Thoracic aorta (tissue), 2 donors: ENCODE results near the gene HOXA2. TPM values are rescaled to one million over a fixed set of nuclear protein-coding genes. Genes with fewer than 3 reads are reported as not detected.

Experiments used
- ATAC-seq: fragments of 150-250 bp; one replicate; pipeline ENCODE4 v1.8.0; 2017; ENCODE audit warnings: low read depth; ENCODE audit not compliant: insufficient number of reproducible peaks, low FRiP score
- DNase-seq: peaks from one replicate; pipeline ENCODE4 v3.0.0-alpha.2; 2020; ENCODE audit warnings: low spot score
- H3K27ac ChIP-seq, 2 donors: fragments of 200-600 bp; sonication (generic); 1 replicate in 1 of 2; 2 replicates in 1 of 2; pipeline ENCODE4 v1.5.1; 2016; ENCODE audit warnings: mild to moderate bottlenecking in 2 of 2, moderate library complexity in 2 of 2
- H3K27me3 ChIP-seq: fragments of 200-600 bp; sonication (generic); replicated peaks from 2 replicates; pipeline ENCODE4 v1.6.0; 2016; ENCODE audit warnings: mild to moderate bottlenecking; ENCODE audit not compliant: insufficient read depth
- H3K36me3 ChIP-seq: fragments of 200-600 bp; sonication (generic); one replicate; pipeline ENCODE4 v1.5.1; 2016
- H3K4me1 ChIP-seq, 2 donors: fragments of 200-600 bp; sonication (generic); 1 replicate in 1 of 2; 2 replicates in 1 of 2; pipeline versions ENCODE4 v1.5.1 to v1.6.0; 2016; ENCODE audit warnings: low read depth in 2 of 2, mild to moderate bottlenecking in 1 of 2; ENCODE audit not compliant: control insufficient read depth in 1 of 2
- H3K4me3 ChIP-seq: fragments of 200-600 bp; sonication (generic); 2 replicates; pipeline ENCODE4 v1.5.1; 2016; ENCODE audit warnings: mild to moderate bottlenecking
- H3K9me3 ChIP-seq: fragments of 200-600 bp; sonication (generic); 2 replicates; pipeline ENCODE4 v1.5.1; 2016
- total RNA-seq, 2 donors: library from RNA; depleted of rRNA; stranded (reverse); fragments of >200 nt; gene quantifications; one replicate each; pipeline versions ENCODE4 v1.1.0 to v1.2.3, GENCODE V29; 2016
- TF ChIP-seq, protein P1 (sequence below): fragments of 200-600 bp; sonication (generic); IDR thresholded peaks from one replicate; pipeline ENCODE4 v1.5.1; 2019; ENCODE audit warnings: antibody characterized with exemption

Gene HOXA2
- total RNA-seq, 2 donors from 2014 or later = 3.4 to 4.6 TPM

DNA sequence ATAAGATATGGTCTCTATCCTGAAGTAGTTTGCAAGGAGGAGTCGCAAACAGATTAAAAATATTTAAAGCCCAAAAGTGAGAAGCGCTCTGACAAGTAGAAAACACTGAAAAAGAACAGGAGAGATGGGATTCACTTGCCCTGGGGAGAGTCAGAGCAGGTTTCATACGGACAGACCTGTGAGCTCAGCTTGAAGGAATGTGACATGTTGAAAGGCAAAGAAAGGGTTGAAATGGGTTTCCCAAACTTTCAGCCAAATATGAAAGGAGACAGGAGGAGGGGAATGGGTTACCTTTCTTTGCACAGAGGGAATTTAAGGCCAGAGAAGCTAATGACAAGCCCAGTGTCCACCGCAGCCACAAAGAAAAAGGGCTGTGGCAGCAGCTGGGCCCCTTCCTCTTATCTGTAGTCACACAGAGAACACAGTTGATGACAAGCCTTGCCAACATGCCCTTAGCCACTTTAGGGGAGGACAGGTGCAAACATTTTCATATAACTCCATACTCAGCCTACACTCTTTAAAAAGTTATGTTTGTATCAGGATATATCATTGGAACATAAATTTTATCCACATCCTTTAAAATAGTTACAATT, 21.5 kb downstream of the HOXA2 start:
- no peaks in the 10 kb centered on the region for H3K9me3 ChIP-seq
- H3K4me1 ChIP-seq = no peaks in the 10 kb centered on the region
- no peaks in the 10 kb centered on the region for H3K36me3 ChIP-seq
- ATAC-seq (no peak), DNase-seq (no peak)
- TF ChIP-seq, protein P1, sequence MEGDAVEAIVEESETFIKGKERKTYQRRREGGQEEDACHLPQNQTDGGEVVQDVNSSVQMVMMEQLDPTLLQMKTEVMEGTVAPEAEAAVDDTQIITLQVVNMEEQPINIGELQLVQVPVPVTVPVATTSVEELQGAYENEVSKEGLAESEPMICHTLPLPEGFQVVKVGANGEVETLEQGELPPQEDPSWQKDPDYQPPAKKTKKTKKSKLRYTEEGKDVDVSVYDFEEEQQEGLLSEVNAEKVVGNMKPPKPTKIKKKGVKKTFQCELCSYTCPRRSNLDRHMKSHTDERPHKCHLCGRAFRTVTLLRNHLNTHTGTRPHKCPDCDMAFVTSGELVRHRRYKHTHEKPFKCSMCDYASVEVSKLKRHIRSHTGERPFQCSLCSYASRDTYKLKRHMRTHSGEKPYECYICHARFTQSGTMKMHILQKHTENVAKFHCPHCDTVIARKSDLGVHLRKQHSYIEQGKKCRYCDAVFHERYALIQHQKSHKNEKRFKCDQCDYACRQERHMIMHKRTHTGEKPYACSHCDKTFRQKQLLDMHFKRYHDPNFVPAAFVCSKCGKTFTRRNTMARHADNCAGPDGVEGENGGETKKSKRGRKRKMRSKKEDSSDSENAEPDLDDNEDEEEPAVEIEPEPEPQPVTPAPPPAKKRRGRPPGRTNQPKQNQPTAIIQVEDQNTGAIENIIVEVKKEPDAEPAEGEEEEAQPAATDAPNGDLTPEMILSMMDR = no peak
- H3K27ac ChIP-seq = no peak overlapping the region
- no peak overlapping the region for H3K4me3 ChIP-seq
- no peaks in the 10 kb centered on the region for H3K27me3 ChIP-seq

DNA sequence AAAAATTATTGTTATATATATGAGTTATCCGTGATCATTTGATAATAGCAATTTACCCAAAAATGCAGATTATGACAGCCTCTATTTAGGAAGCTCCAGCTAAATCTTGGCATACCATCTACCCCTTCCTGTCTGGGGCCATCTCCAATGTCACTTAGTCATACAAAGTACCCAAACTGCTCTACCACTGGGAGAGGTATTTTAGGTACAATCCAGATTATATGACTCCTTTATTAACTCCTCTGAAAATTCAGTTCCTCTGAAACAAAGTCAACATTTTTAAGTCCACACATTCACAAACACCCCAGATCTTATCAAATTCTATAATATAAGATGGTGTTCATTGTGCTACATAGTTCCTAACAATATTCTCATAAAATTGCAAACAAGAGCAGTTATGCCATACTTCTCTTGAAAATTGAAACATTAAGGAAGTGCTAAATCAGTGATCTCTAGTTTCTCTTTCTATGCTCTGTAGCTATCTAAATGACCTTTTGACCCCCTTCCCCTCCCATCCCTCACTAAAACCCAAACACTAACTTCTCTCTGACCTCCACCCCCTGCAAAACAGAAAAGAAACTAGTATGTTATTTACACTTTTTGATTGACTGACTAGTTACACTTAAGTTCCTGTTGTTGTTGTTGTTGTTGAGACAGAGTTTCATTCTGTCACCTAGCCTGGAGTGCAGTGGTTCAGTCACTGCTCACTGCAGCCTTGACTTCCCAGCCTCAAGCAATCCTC, 23.1 kb downstream of the HOXA2 start:
- DNase-seq = no peak
- no peaks in the 10 kb centered on the region for H3K36me3 ChIP-seq
- no peak overlapping the region for H3K27ac ChIP-seq

DNA sequence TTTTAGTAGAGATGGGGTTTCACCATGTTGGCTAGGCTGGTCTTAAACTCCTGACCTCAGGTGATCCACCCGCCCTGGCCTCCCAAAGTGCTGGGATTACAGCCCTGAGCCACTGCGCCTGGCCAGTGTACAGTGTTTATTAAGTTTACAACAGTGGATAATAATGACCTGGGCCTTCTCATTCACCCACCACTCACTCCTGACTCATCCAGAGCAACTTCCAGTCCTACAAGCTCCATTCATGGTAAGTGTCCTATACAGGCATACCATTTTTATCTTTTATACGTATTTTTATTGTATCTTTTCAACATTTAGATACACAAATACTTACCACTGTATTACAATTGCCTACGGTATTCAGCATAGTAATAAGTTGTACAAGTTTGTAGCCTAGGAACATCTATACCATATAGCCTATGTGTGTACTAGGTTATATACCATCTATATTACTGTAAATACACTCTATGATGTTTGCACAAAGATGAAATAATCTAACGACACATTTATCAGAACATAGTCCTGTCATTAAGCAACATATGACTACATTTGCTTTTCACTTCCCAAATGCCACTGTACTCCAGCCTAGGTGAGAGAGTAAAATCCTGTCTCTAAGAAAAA, 23.8 kb downstream of the HOXA2 start:
- H3K9me3 ChIP-seq = no peaks in the 10 kb centered on the region
- no peaks in the 10 kb centered on the region for H3K36me3 ChIP-seq
- no peaks in the 10 kb centered on the region for H3K27me3 ChIP-seq
- H3K27ac ChIP-seq = no peak overlapping the region
- H3K4me1 ChIP-seq = no peaks in the 10 kb centered on the region
- no peak for ATAC-seq
- no peak for DNase-seq
- TF ChIP-seq, protein P1 = no peak
- H3K4me3 ChIP-seq = no peak overlapping the region

More for the DNA sequence above, 23.1 kb downstream of the HOXA2 start:
- no peak for ATAC-seq
- H3K9me3 ChIP-seq = no peaks in the 10 kb centered on the region
- TF ChIP-seq, protein P1 = no peak
- no peaks in the 10 kb centered on the region for H3K27me3 ChIP-seq
- H3K4me3 ChIP-seq = no peak overlapping the region
- H3K4me1 ChIP-seq = no peaks in the 10 kb centered on the region

DNA sequence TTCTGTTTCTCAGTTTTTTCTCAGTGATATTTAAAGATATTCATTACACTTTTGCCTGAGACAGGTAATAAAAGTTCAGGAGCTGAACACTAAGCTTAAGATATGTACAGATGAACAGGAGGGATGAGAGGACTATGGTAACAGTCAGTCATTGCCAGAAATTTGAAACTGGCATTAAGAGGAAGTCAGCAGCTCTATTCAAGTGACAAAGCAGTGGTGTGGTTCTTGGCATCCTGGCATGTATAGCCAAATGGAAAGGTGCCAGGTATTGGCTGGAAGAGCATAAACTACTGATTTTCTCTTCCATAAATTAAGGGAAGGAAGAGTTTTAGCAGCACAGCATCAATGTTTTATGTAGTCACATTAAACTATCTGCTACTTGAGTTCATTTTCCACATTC, 29.4 kb downstream of the HOXA2 start:
- TF ChIP-seq, protein P1 = no peak
- no peaks in the 10 kb centered on the region for H3K27me3 ChIP-seq
- H3K27ac ChIP-seq = no peak overlapping the region
- no peaks in the 10 kb centered on the region for H3K36me3 ChIP-seq
- H3K4me1 ChIP-seq = no peaks in the 10 kb centered on the region
- no peaks in the 10 kb centered on the region for H3K9me3 ChIP-seq
- ATAC-seq = no peak
- no peak overlapping the region for H3K4me3 ChIP-seq
- no peak for DNase-seq

DNA sequence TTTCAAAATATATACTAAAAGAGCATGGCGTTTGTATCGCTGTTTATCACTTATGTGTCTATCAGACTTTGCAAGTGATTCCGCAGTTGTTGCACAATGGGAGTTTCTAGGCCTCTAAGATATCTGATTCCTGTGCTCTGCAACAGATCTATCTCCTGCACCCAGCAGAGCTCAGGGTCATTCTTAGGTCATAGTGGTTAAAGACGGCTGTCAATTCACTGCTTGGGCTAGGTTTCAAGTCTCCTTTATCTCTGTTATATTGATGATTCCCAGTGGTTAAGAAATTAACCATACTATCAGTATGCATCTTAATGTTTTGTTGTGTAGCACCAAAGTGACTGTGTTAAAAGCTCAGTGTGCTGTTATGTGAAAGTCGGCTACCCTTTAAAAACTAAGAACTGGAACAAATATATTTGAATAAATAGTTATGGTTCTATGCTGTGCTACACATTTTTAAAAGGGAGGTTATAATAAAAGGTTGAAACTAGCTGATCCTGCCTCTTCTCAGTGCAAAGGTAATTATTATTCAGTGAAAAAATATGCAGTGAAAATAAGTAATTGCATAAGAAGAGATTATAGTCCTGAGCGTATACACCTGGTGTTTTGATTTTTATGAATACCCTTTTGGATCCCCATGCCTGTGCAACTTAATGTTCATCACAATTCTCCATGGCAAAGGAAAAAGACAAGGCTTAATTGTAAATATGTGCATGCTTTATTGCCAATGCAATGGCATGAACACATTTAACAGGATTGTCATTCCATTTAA, 30.7 kb downstream of the HOXA2 start:
- no peaks in the 10 kb centered on the region for H3K9me3 ChIP-seq
- no peak for ATAC-seq
- H3K4me1 ChIP-seq = no peaks in the 10 kb centered on the region
- no peaks in the 10 kb centered on the region for H3K36me3 ChIP-seq
- no peak overlapping the region for H3K27ac ChIP-seq
- H3K27me3 ChIP-seq = no peaks in the 10 kb centered on the region
- no peak overlapping the region for H3K4me3 ChIP-seq
- TF ChIP-seq, protein P1 = no peak
- no peak for DNase-seq
